GM12878 (cell line): ENCODE results near the gene FAM118B. TPM values are rescaled to one million over a fixed set of nuclear protein-coding genes. Genes with fewer than 3 reads are reported as not detected.

Source experiments
- ATAC-seq: fragments of 200-7000 bp; cut with Tn5 transposase; 3 replicates; pipeline ENCODE4 v1.9.1; 2020; ENCODE audit warnings: mild to moderate bottlenecking, moderate library complexity
- BruUV-seq: library from RNA; stranded (reverse); fragments of 400-500 nt; replicated peaks from 2 replicates; lab custom pipeline; 2021; lab: Mats Ljungman, UMichigan
- CTCF ChIA-PET: fragments of 300-600 bp; sonication (Branson Sonifier 250); formaldehyde crosslinking; extraction: SDS; loops from one replicate; lab custom pipeline; 2021; ENCODE audit warnings: inconsistent platforms; lab: Yijun Ruan, JAX
- POLR2A ChIA-PET: fragments of 350-600 bp; formaldehyde crosslinking; extraction: SDS; loops from one replicate; lab custom pipeline; 2021; ENCODE audit warnings: inconsistent platforms; lab: Charles Lee
- RAD21 ChIA-PET: fragments of 300-600 bp; sonication (Branson Sonifier 250); formaldehyde crosslinking; loops from one replicate; lab custom pipeline; 2023; ENCODE audit warnings: antibody characterized with exemption; ENCODE audit not compliant: unreplicated experiment; lab: Charles Lee
- SMC1A ChIA-PET: fragments of 300-600 bp; sonication (Branson Sonifier 250); formaldehyde crosslinking; loops from one replicate; lab custom pipeline; 2023; ENCODE audit not compliant: unreplicated experiment, uncharacterized antibody; lab: Charles Lee
- DNase-seq: peaks from one replicate; pipeline ENCODE4 v3.0.0-alpha.2; 2011; ENCODE audit warnings: low read depth, low spot score
- FAIRE-seq: peaks from 3 replicates; lab custom pipeline; 2011; peaks lifted over from hg19 to GRCh38; lab: Jason Lieb, UNC
- H2AFZ ChIP-seq: 2 replicates; pipeline ENCODE4 v1.6.0; 2011; ENCODE audit warnings: low read depth, low read length, control low read depth; ENCODE audit not compliant: control insufficient read depth
- H3K27ac ChIP-seq: 2 replicates; pipeline ENCODE4 v1.5.1; 2011; ENCODE audit warnings: control low read depth; ENCODE audit not compliant: control insufficient read depth, insufficient read depth
- H3K27me3 ChIP-seq, 2 experiments: replicated peaks in 1 of 2; 2 replicates each; pipeline versions ENCODE4 v1.6.0 to v1.6.1; 2011; ENCODE audit warnings: low read length in 1 of 2; ENCODE audit not compliant: control insufficient read depth in 2 of 2, insufficient read depth in 2 of 2
- H3K36me3 ChIP-seq, 2 experiments: 2 replicates each; pipeline ENCODE4 v1.5.1; 2011; ENCODE audit warnings: low read length in 1 of 2; ENCODE audit not compliant: control insufficient read depth in 2 of 2, insufficient read depth in 2 of 2
- H3K4me1 ChIP-seq: 2 replicates; pipeline ENCODE4 v1.6.1; 2011; ENCODE audit warnings: mild to moderate bottlenecking, low read length, moderate library complexity, mixed read lengths; ENCODE audit not compliant: control insufficient read depth, insufficient read depth
- H3K4me2 ChIP-seq: 2 replicates; pipeline ENCODE4 v1.6.0; 2011; ENCODE audit warnings: control low read depth; ENCODE audit not compliant: control insufficient read depth, insufficient read depth
- H3K4me3 ChIP-seq: fragments of 200-600 bp; sonication (generic); 2 replicates; pipeline ENCODE4 v1.5.1; 2016
- H3K79me2 ChIP-seq: 2 replicates; pipeline ENCODE4 v1.6.0; 2011; ENCODE audit warnings: low read length; ENCODE audit not compliant: control insufficient read depth, insufficient read depth
- H3K9ac ChIP-seq: 2 replicates; pipeline ENCODE4 v1.8.0; 2011; ENCODE audit warnings: low read length, control low read depth, mixed read lengths; ENCODE audit not compliant: control insufficient read depth, insufficient read depth
- H3K9me3 ChIP-seq: replicated peaks from 3 replicates; pipeline ENCODE4 v1.5.1; 2011; ENCODE audit warnings: mild to moderate bottlenecking, low read length; ENCODE audit not compliant: control insufficient read depth, insufficient read depth
- H4K20me1 ChIP-seq: 2 replicates; pipeline ENCODE4 v1.6.0; 2011; ENCODE audit not compliant: control insufficient read depth, insufficient read depth
- BCL3 ChIP-seq: IDR thresholded peaks from 2 replicates; pipeline ENCODE4 v1.6.1; 2011; ENCODE audit warnings: borderline replicate concordance, low read depth, mild to moderate bottlenecking, moderate library complexity, low read length; ENCODE audit not compliant: insufficient read depth, poor library complexity, severe bottlenecking
- BHLHE40 ChIP-seq, 2 experiments: fragments of 450-650 bp in 1 of 2; IDR thresholded peaks; 2 replicates each; pipeline ENCODE4 v1.6.1; 2011 to 2017; ENCODE audit warnings: low read depth in 2 of 2, borderline replicate concordance in 1 of 2, improper control_type of control experiment in 1 of 2, low read length in 1 of 2, mild to moderate bottlenecking in 1 of 2
- CTCF ChIP-seq, 3 experiments: IDR thresholded peaks in 2 of 3; conservative IDR thresholded peaks in 1 of 3; 2 replicates each; pipeline ENCODE4 v1.5.1; 2011; ENCODE audit warnings: low read depth in 3 of 3, low read length in 3 of 3, mild to moderate bottlenecking in 3 of 3, control low read depth in 2 of 3, moderate library complexity in 2 of 3, inconsistent platforms in 1 of 3, mixed read lengths in 1 of 3; ENCODE audit not compliant: control insufficient read depth in 2 of 3, insufficient read depth in 1 of 3; ENCODE audit errors: extremely low read depth in 1 of 3
- DPF2 ChIP-seq: fragments of 450-650 bp; IDR thresholded peaks from 2 replicates; pipeline ENCODE4 v1.6.1; 2017; ENCODE audit warnings: mild to moderate bottlenecking
- FOXM1 ChIP-seq: IDR thresholded peaks from 2 replicates; pipeline ENCODE4 v1.6.1; 2012; ENCODE audit warnings: low read depth, mild to moderate bottlenecking, inconsistent platforms, low read length, moderate library complexity
- RUNX3 ChIP-seq: IDR thresholded peaks from 2 replicates; pipeline ENCODE4 v1.6.1; 2012; ENCODE audit warnings: low read length, inconsistent platforms
- SMARCA5 ChIP-seq: fragments of 450-650 bp; IDR thresholded peaks from 2 replicates; pipeline ENCODE4 v1.6.1; 2017; ENCODE audit warnings: mild to moderate bottlenecking
- SMC3 ChIP-seq: IDR thresholded peaks from 2 replicates; pipeline ENCODE4 v1.6.1; 2011; ENCODE audit warnings: low read length, improper control_type of control experiment, borderline replicate concordance
- TAF1 ChIP-seq: IDR thresholded peaks from 2 replicates; pipeline ENCODE4 v1.6.1; 2011; ENCODE audit warnings: mild to moderate bottlenecking, low read depth, low read length, borderline replicate concordance
- ZNF274 ChIP-seq: IDR thresholded peaks from one replicate; pipeline ENCODE4 v1.8.0; 2011; ENCODE audit not compliant: insufficient read length, insufficient read depth
- WGBS: methylation state at CpG from one replicate; pipeline ENCODE4 v1.1.6; 2016; ENCODE audit warnings: low lambda C conversion rate; ENCODE audit not compliant: insufficient replicate concordance, insufficient coverage; ENCODE audit errors: missing lambda C conversion rate; 5-methylcytosine and 5-hydroxymethylcytosine counted together
- in situ Hi-C: fragments of 300-500 bp; cut with MboI; formaldehyde crosslinking; loops from 9 replicates; pipeline ENCODE4 v1.14.3; 2018; ENCODE audit warnings: mixed read lengths
- intact Hi-C: fragments of 100-400 bp; cut with micrococcal nuclease; formaldehyde crosslinking; loops from one replicate; pipeline ENCODE4 v1.14.2; 2022; ENCODE audit not compliant: unreplicated experiment
- polyA plus RNA-seq, 11 experiments: library from polyadenylated mRNA; depleted of rRNA in 4 of 11; unstranded in 6 of 11; stranded (reverse) in 5 of 11; fragments of >200 nt; fragmentation: Nextera tagmentation in 4 of 11; fragmentation: Illumina TruSeq in 1 of 11; extraction: Ambion mirVana in 4 of 11; extraction: Trizol in 1 of 11; gene quantifications; 1 replicate in 1 of 11; 2 replicates in 10 of 11; pipeline versions ENCODE4 v1.2.1 to v1.2.3, GENCODE V29; 2011 to 2016; ENCODE audit warnings: inconsistent platforms in 2 of 11, missing spikeins in 2 of 11, low read depth in 1 of 11
- total RNA-seq, 4 experiments: library from RNA; depleted of rRNA in 3 of 4; stranded (reverse); fragments of >200 nt in 3 of 4; fragmentation: Illumina TruSeq in 1 of 4; extraction: Trizol in 1 of 4; gene quantifications; 2 replicates each; pipeline versions ENCODE4 v1.2.1 to v1.2.3, GENCODE V29; 2013 to 2021
- TF ChIP-seq, protein P1 (sequence below): fragments of 450-650 bp; IDR thresholded peaks from 2 replicates; pipeline ENCODE4 v1.6.1; 2017; ENCODE audit warnings: mild to moderate bottlenecking, low read depth, inconsistent platforms; ENCODE audit not compliant: poor library complexity, severe bottlenecking
- TF ChIP-seq, protein P2 (sequence below): IDR thresholded peaks from 2 replicates; pipeline ENCODE4 v1.6.1; 2012; ENCODE audit warnings: improper control_type of control experiment, low read depth, low read length; ENCODE audit not compliant: insufficient replicate concordance

The FAM118B gene
- total and polyA plus RNA-seq, 10 of the 15 experiments (the other 5 are each of a cell fraction or from before 2014, with no cell fraction given), result 12.8 to 29.7 (median 16.5) TPM

DNA sequence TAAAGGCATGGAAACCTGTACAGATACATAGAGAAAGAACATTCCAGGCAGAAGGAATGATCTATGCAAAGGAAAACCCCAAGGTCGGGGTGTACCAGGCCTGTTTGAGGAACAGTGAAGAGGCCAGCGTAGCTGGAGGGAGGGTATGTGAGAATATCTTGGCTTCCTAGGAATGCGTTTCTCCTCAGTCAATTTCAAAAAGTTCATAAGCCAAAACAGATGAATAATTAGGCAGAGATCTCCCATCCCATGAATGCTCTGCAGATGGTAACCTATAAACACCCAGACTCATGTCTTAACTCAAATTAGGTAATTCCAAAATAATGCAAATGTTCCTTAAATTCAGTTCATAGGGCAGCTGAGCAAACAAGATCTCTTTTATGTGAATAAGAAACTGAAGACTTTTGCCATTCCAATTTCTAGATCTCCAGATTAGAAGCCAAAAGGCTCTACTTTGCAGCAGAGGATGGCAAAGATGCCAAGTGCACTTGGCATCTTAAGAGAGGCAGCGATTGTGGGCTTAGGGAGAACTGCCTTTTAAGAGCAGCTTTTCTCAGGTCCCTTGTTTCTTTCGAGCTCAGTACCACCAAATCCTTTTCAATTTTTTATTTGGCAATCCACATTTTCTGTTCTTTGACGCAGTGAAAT is 13.2 kb downstream of the FAM118B start:
- SMC1A ChIA-PET, result interaction anchor here (1.4 kb wide), 1 partner anchor 8 kb away, joined by 3 read pairs; no protein-coding TSS in a partner anchor
- ATAC-seq (no peak), FAIRE-seq (no peak), DNase-seq (no peak)
- no peak overlapping the region for H3K4me2 ChIP-seq
- RAD21 ChIA-PET, result no interaction called here
- CTCF ChIA-PET, result interaction anchor here (1.0 kb wide), 1 partner anchor 256 kb away, joined by 4 read pairs; no protein-coding TSS in a partner anchor
- H3K9ac ChIP-seq, result no peak overlapping the region
- intact Hi-C loops, result no loop called here
- BruUV-seq, result no TSS peak
- no peaks in the 10 kb centered on the region for H3K9me3 ChIP-seq
- H3K36me3 ChIP-seq, result peaks cover 0 to 1% of the 10 kb centered on the region in 2 experiments; a peak in 2 of 4 replicates
- over 99% methylated on average over 6 of the region's 6 CpGs for WGBS
- H3K27ac ChIP-seq, result no peak overlapping the region
- H2AFZ ChIP-seq, result no peak overlapping the region
- no peaks in the 10 kb centered on the region for H3K27me3 ChIP-seq
- peaks cover 5% of the 10 kb centered on the region for H3K79me2 ChIP-seq
- no peak overlapping the region for H3K4me3 ChIP-seq
- H3K4me1 ChIP-seq, result peaks cover 5% of the 10 kb centered on the region
- POLR2A ChIA-PET, result interaction anchor here (0.6 kb wide), 1 partner anchor 331 kb away, joined by 3 read pairs; no protein-coding TSS in a partner anchor
- no peaks in the 10 kb centered on the region for H4K20me1 ChIP-seq
- in situ Hi-C loops, result no loop called here
- no peak for TF ChIP-seq ZNF274
- TF ChIP-seq CTCF (IDR thresholded peaks at IDR 0.05 in 2 of 3, conservative IDR thresholded peaks at IDR 0.05 in 1 of 3; ENCODE audit: control insufficient read depth in 2 of 3, extremely low read depth in 1 of 3, insufficient read depth in 1 of 3, low read depth in 3 of 3, low read length in 3 of 3), result no peak
- TF ChIP-seq, protein P1, sequence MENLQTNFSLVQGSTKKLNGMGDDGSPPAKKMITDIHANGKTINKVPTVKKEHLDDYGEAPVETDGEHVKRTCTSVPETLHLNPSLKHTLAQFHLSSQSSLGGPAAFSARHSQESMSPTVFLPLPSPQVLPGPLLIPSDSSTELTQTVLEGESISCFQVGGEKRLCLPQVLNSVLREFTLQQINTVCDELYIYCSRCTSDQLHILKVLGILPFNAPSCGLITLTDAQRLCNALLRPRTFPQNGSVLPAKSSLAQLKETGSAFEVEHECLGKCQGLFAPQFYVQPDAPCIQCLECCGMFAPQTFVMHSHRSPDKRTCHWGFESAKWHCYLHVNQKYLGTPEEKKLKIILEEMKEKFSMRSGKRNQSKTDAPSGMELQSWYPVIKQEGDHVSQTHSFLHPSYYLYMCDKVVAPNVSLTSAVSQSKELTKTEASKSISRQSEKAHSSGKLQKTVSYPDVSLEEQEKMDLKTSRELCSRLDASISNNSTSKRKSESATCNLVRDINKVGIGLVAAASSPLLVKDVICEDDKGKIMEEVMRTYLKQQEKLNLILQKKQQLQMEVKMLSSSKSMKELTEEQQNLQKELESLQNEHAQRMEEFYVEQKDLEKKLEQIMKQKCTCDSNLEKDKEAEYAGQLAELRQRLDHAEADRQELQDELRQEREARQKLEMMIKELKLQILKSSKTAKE, result no peak
- no peak for TF ChIP-seq SMC3
- TF ChIP-seq BHLHE40 (IDR thresholded peaks at IDR 0.05; ENCODE audit: borderline replicate concordance in 1 of 2, low read depth in 2 of 2, low read length in 1 of 2), result no peak
- no peak for TF ChIP-seq TAF1
- TF ChIP-seq, protein P2, sequence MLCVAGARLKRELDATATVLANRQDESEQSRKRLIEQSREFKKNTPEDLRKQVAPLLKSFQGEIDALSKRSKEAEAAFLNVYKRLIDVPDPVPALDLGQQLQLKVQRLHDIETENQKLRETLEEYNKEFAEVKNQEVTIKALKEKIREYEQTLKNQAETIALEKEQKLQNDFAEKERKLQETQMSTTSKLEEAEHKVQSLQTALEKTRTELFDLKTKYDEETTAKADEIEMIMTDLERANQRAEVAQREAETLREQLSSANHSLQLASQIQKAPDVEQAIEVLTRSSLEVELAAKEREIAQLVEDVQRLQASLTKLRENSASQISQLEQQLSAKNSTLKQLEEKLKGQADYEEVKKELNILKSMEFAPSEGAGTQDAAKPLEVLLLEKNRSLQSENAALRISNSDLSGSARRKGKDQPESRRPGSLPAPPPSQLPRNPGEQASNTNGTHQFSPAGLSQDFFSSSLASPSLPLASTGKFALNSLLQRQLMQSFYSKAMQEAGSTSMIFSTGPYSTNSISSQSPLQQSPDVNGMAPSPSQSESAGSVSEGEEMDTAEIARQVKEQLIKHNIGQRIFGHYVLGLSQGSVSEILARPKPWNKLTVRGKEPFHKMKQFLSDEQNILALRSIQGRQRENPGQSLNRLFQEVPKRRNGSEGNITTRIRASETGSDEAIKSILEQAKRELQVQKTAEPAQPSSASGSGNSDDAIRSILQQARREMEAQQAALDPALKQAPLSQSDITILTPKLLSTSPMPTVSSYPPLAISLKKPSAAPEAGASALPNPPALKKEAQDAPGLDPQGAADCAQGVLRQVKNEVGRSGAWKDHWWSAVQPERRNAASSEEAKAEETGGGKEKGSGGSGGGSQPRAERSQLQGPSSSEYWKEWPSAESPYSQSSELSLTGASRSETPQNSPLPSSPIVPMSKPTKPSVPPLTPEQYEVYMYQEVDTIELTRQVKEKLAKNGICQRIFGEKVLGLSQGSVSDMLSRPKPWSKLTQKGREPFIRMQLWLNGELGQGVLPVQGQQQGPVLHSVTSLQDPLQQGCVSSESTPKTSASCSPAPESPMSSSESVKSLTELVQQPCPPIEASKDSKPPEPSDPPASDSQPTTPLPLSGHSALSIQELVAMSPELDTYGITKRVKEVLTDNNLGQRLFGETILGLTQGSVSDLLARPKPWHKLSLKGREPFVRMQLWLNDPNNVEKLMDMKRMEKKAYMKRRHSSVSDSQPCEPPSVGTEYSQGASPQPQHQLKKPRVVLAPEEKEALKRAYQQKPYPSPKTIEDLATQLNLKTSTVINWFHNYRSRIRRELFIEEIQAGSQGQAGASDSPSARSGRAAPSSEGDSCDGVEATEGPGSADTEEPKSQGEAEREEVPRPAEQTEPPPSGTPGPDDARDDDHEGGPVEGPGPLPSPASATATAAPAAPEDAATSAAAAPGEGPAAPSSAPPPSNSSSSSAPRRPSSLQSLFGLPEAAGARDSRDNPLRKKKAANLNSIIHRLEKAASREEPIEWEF, result no peak
- TF ChIP-seq RUNX3, result no peak
- no peak for TF ChIP-seq SMARCA5
- TF ChIP-seq BCL3, result no peak
- no peak for TF ChIP-seq DPF2
- TF ChIP-seq FOXM1, result no peak
